HepG2 (cell line): ENCODE data around the gene PTPRF. TPM values are rescaled to one million over a fixed set of nuclear protein-coding genes. Genes with fewer than 3 reads are reported as not detected.

ENCODE experiments used
- ATM ChIP-seq: fragments of 450-650 bp; IDR thresholded peaks from 2 replicates; pipeline ENCODE4 v1.7.1; 2017; ENCODE audit warnings: mild to moderate bottlenecking, borderline replicate concordance
- CREM ChIP-seq, 2 experiments: sonication (generic) in 1 of 2; formaldehyde crosslinking in 1 of 2; IDR thresholded peaks; 2 replicates each; pipeline versions ENCODE4 v1.4.0 to v1.6.1; 2016 to 2020; ENCODE audit warnings: antibody characterized with exemption in 1 of 2, mild to moderate bottlenecking in 1 of 2, missing genetic modification reagents in 1 of 2
- EP300 ChIP-seq, 3 experiments: sonication (generic) in 1 of 3; formaldehyde crosslinking in 1 of 3; IDR thresholded peaks; 2 replicates each; pipeline versions ENCODE4 v1.5.1 to v1.6.1; 2011 to 2020; ENCODE audit warnings: low read depth in 2 of 3, low read length in 2 of 3, borderline replicate concordance in 1 of 3, improper control_type of control experiment in 1 of 3, mild to moderate bottlenecking in 1 of 3, missing genetic modification reagents in 1 of 3, moderate library complexity in 1 of 3
- HBP1 ChIP-seq: IDR thresholded peaks from 2 replicates; pipeline ENCODE4 v1.6.1; 2016; ENCODE audit warnings: low read depth, control low read depth
- JDP2 ChIP-seq: sonication (generic); formaldehyde crosslinking; IDR thresholded peaks from 2 replicates; pipeline ENCODE4 v1.8.1; 2022; ENCODE audit warnings: missing genetic modification reagents, borderline replicate concordance
- MXI1 ChIP-seq: IDR thresholded peaks from 3 replicates; pipeline ENCODE4 v1.6.1; 2012; ENCODE audit warnings: low read depth, low read length, inconsistent platforms, borderline replicate concordance
- SKI ChIP-seq: fragments of 450-650 bp; IDR thresholded peaks from one replicate; pipeline ENCODE4 v1.6.1; 2018; ENCODE audit warnings: mild to moderate bottlenecking; ENCODE audit not compliant: partially characterized antibody
- THYN1 ChIP-seq: sonication (generic); formaldehyde crosslinking; IDR thresholded peaks from 2 replicates; pipeline ENCODE4 v1.8.1; 2023; ENCODE audit warnings: low read depth, mild to moderate bottlenecking, moderate library complexity, missing genetic modification reagents, borderline replicate concordance
- ZFP41 ChIP-seq: sonication (generic); formaldehyde crosslinking; IDR thresholded peaks from 2 replicates; pipeline ENCODE4 v1.4.0; 2020; ENCODE audit warnings: mild to moderate bottlenecking, missing genetic modification reagents, borderline replicate concordance
- ZHX2 ChIP-seq, 2 experiments: sonication (generic) in 1 of 2; formaldehyde crosslinking in 1 of 2; IDR thresholded peaks; 2 replicates each; pipeline versions ENCODE4 v1.6.1 to v1.9.0; 2014 to 2022; ENCODE audit warnings: antibody characterized with exemption in 1 of 2, borderline replicate concordance in 1 of 2, inconsistent platforms in 1 of 2, low read depth in 1 of 2, missing genetic modification reagents in 1 of 2
- ZNF17 ChIP-seq: sonication (generic); formaldehyde crosslinking; IDR thresholded peaks from 2 replicates; pipeline ENCODE4 v1.5.0; 2020; ENCODE audit warnings: mild to moderate bottlenecking, missing genetic modification reagents
- ZNF367 ChIP-seq: sonication (generic); formaldehyde crosslinking; IDR thresholded peaks from 2 replicates; pipeline ENCODE4 v1.4.0; 2020; ENCODE audit warnings: missing genetic modification reagents, borderline replicate concordance
- ZNF484 ChIP-seq: sonication (generic); formaldehyde crosslinking; IDR thresholded peaks from 2 replicates; pipeline ENCODE4 v1.5.1; 2020; ENCODE audit warnings: mild to moderate bottlenecking, low read depth, missing genetic modification reagents, borderline replicate concordance
- ZNF574 ChIP-seq: sonication (generic); formaldehyde crosslinking; IDR thresholded peaks from 2 replicates; pipeline ENCODE4 v1.4.0; 2020; ENCODE audit warnings: missing genetic modification reagents
- ZUFSP ChIP-seq: sonication (generic); formaldehyde crosslinking; IDR thresholded peaks from 2 replicates; pipeline ENCODE4 v1.9.0; 2021; ENCODE audit warnings: missing genetic modification reagents, mild to moderate bottlenecking, borderline replicate concordance
- polyA plus RNA-seq, 8 experiments: library from polyadenylated mRNA; depleted of rRNA in 3 of 8; stranded (reverse) in 7 of 8; unstranded in 1 of 8; fragments of >200 nt; fragmentation: Illumina TruSeq in 4 of 8; extraction: Trizol in 4 of 8; gene quantifications; 2 replicates each; pipeline versions ENCODE4 v1.2.1 to v1.2.3, GENCODE V29; 2011 to 2016; ENCODE audit warnings: low read depth in 4 of 8, missing spikeins in 1 of 8, mixed read lengths in 1 of 8; ENCODE audit not compliant: insufficient read depth in 1 of 8
- total RNA-seq, 5 experiments: library from RNA; depleted of rRNA; stranded (reverse); fragments of >200 nt; fragmentation: Illumina TruSeq; extraction: Trizol; gene quantifications; 2 replicates each; pipeline ENCODE4 v1.2.3, GENCODE V29; 2016; ENCODE audit warnings: low read depth in 1 of 5

Gene PTPRF
- total and polyA plus RNA-seq, 2 of the 13 experiments (the other 11 are each of a cell fraction or from before 2014, with no cell fraction given): 55.9 to 167 TPM

- TF ChIP-seq HBP1 (CRISPR knock-in tag) (no peak), ZHX2 (IDR thresholded peaks at IDR 0.05; ENCODE audit: low read depth) (peak; percentile 37; the same call in 1 of the 2 replicates), ZHX2 (CRISPR knock-in tag; IDR thresholded peaks at IDR 0.05; ENCODE audit: borderline replicate concordance) (no peak), EP300 (IDR thresholded peaks at IDR 0.05; ENCODE audit: low read depth in 2 of 2, low read length in 2 of 2) (peak; percentile 87 to 96), EP300 (CRISPR knock-in tag; IDR thresholded peaks at IDR 0.05; ENCODE audit: borderline replicate concordance) (peak; percentile 84), ZNF17 (CRISPR knock-in tag) (no peak), CREM (IDR thresholded peaks at IDR 0.05) (peak; percentile 82), CREM (CRISPR knock-in tag; IDR thresholded peaks at IDR 0.05) (no peak), ZFP41 (CRISPR knock-in tag) (no peak), ZUFSP (CRISPR knock-in tag) (no peak), ZNF484 (CRISPR knock-in tag) (no peak), THYN1 (CRISPR knock-in tag) (no peak), MXI1 (peak; percentile 98), ZNF574 (CRISPR knock-in tag) (no peak), ATM (no peak), ZNF367 (CRISPR knock-in tag) (no peak), SKI (peak; percentile 95), JDP2 (CRISPR knock-in tag) (no peak)
Measured at GRCh38 chr1:43545695-43546387, 15.2 kb downstream of the PTPRF start (continued).
